Smooth muscle cell of the brain vasculature (primary cell): ENCODE measurements around the gene CISH.
A peak's percentile ranks its signal among the peaks of the same experiment; 100 is the strongest.

Experiments
- DNase-seq: peaks from one replicate; pipeline ENCODE4 v3.0.0-alpha.2; 2012; ENCODE audit warnings: low read depth, low spot score

The CISH gene

GRCh38 chr3:50572158-50572557, 39.4 kb downstream of the CISH start:
- peak; percentile 43 for DNase-seq

DNA sequence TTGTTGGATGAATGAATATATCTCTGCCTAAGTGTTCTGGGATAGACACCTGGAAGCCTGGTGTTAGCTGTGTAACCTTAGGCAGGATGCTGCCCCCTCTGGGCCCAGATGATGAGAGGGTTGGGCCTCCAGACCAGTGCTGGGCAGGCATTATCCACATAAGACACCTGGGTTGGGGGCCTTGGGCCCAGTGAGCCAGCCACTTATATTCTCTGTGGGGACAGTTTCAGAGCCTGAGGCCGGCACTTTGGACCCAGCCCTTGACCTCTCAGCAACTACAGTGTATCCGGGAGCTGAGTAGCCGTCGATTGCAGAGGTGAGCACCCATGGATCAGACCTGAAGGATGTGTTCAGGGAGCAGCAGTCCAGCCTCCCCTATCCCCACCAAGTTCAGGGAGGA, 40.1 kb downstream of the CISH start:
- DNase-seq = no peak

DNA sequence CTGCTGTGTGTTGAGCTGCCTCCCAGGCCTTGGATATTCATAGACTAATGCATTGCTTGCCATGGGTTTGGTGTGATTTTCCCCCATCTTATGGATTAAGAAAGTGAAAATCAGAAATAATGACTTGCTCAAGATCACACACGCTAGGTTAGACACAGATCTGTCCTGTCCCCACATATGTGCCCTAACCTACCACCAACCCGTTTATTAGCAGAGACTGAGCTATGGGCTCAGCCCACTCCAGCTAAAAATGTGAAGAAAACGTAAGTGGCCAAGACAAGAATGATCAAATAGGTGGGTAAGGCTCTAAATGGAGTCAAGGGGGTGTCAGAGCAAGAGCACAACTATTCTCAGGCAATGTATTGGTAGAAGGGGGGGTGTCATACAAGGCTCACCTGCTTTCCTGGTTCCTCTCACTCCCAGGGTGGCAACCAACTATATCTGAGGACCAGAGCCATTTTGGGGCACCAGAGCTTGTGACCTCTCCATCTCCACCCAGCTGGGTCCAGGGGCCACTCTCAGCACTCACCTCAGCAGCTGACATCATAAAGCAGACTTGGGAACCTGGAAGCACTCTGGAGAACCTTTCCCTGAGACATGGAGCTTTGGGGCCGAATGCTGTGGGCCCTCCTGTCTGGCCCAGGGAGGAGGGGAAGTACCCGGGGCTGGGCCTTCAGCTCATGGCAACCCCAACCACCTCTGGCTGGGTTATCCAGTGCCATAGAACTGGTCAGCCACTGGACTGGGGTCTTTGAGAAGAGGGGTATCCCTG, 40.9 kb downstream of the CISH start:
- DNase-seq = no peak

GRCh38 chr3:50568947-50569749, 42.4 kb downstream of the CISH start, which contains the start of gene HEMK1:
Gene HEMK1, plus strand, starts transcription at chr3:50569522. Its CDS starts 1,583 bp downstream, at chr3:50571105.
- DNase-seq = peak; percentile 82

- DNase-seq = peak; percentile 61
Measured at GRCh38 chr3:50567386-50568167, 44.0 kb downstream of the CISH start, which contains the start of gene C3orf18. Gene C3orf18, minus strand, starts transcription at chr3:50567747. Its CDS starts 2,048 bp downstream, at chr3:50565699.

GRCh38 chr3:50567011-50567385, 44.6 kb downstream of the CISH start:
- DNase-seq = no peak

DNA sequence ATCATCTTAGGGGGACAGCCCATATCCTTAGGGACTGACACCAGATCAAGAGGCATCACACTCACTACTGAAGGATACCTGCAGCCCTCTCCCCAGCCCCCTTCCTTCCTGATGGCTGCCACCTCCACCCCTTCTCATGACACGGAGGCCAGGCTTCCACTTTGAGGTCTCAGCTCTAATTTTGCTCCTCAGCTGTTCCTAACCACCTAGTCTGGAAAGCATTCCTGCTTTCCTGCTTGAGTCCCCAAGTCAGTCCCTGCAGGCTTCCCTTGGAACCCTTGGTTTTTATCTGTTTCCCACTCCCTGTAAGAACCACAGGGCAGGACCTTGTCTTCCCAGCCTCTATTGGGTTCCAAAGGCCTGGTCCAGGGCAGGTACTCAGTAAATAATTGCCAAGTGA, 47.3 kb downstream of the CISH start:
- DNase-seq = no peak

DNA sequence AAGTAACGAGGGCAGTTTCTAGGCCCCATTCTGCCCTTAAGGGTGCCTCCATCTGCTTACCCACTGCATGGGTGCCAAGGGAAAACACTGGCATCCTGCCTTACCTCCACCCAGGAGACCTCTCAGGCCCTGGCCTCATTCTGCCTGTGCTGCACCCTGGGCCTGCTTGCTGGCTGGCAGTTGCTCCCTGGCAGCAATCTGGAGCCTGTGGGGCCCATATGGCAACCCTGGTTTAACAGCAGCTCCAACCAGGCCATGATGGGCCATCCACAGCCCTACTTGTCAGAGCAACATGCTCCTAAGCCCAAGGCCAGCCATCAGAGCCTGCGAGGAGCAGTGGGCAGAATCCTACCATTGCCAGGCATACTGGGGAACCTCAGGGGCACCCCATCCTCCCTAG, 47.7 kb downstream of the CISH start:
- DNase-seq = no peak

- no peak for DNase-seq
Measured at GRCh38 chr3:50562861-50563260, 48.7 kb downstream of the CISH start.

DNA sequence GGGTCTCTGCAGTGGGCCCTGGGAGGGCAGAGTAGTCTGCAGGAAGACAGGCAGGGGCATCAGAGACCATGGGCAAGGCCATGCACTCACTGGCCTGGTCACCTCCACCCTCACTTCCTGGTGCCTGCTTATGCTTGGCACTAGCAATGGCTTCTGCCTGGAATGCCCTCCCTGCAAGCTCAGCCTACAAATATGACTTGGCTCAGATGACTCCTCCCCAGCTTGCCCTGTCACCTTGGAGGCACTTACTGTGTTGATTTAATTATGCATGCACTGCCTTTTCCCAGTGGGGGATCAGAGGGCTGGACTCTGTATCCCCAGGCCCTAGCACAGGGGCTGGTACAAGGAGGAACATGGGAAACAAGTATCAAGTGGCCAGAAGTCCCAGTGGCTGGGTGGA, 51.9 kb downstream of the CISH start:
- no peak for DNase-seq

- DNase-seq = no peak
Measured at GRCh38 chr3:50557915-50558314, 53.7 kb downstream of the CISH start.

DNA sequence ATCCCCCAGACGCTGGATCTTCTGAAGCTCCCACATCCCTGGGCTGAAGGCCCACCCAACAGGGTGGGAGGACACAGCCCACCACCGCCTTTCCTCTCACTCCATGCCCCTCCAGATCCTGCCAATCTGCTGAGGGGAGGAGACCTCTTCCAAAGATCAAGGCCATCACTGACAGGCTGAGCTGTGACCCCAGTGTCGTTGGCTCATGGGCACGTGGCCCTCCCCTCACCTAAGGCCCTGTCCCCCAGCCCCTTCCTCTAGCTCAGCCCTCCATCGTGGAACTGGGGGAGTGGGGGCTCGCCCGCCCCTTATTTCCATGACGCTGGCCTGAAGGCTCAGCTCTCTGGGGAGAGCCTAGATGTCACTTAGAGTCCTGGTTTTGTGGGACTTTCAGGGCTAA, 54.5 kb downstream of the CISH start:
- DNase-seq = no peak
